HEK293 (cell line): ENCODE data around the gene CCNL1.

Source experiments
- CTCF ChIA-PET: fragments of 350-600 bp; formaldehyde crosslinking; extraction: SDS; loops from one replicate; lab custom pipeline; 2021; ENCODE audit warnings: antibody characterized with exemption; lab: Yijun Ruan, JAX
- POLR2A ChIA-PET: fragments of 300-600 bp; formaldehyde crosslinking; extraction: SDS; loops from one replicate; lab custom pipeline; 2020; ENCODE audit warnings: antibody characterized with exemption, inconsistent platforms; lab: Yijun Ruan, JAX
- H3K27ac ChIP-seq: fragments of 200-500 bp; sonication (Bioruptor generic); 2 replicates; pipeline ENCODE4 v1.5.1; 2014; ENCODE audit warnings: low read depth, low read length, control low read depth, inconsistent platforms; ENCODE audit errors: extremely low read depth
- H3K36me3 ChIP-seq, 2 experiments: fragments of 200-500 bp in 1 of 2; sonication (Bioruptor generic) in 1 of 2; 1 replicate in 1 of 2; 2 replicates in 1 of 2; pipeline ENCODE4 v1.5.1; 2014 to 2017; ENCODE audit warnings: inconsistent platforms in 2 of 2, low read length in 2 of 2; ENCODE audit not compliant: control insufficient read depth in 2 of 2, insufficient read depth in 1 of 2
- H3K4me1 ChIP-seq: fragments of 200-500 bp; sonication (Bioruptor generic); 2 replicates; pipeline ENCODE4 v1.5.1; 2014; ENCODE audit warnings: mild to moderate bottlenecking, low read length, inconsistent platforms; ENCODE audit not compliant: control insufficient read depth, insufficient read depth
- H3K4me3 ChIP-seq: 2 replicates; pipeline ENCODE4 v1.5.1; 2011; ENCODE audit warnings: low read depth, mild to moderate bottlenecking, control low read depth, low read length, moderate library complexity
- H3K9me3 ChIP-seq: fragments of 200-500 bp; sonication (Bioruptor generic); 2 replicates; pipeline ENCODE4 v1.5.1; 2014; ENCODE audit warnings: low read depth, low read length, inconsistent platforms; ENCODE audit not compliant: control insufficient read depth, insufficient read depth
- PRDM1 ChIP-seq: fragments of 450-650 bp; formaldehyde crosslinking; IDR thresholded peaks from 2 replicates; pipeline ENCODE4; 2016; ENCODE audit warnings: missing biosample characterization, missing genetic modification characterization
- SALL2 ChIP-seq: fragments of 450-650 bp; formaldehyde crosslinking; IDR thresholded peaks from 2 replicates; pipeline ENCODE4 v1.5.0; 2017; ENCODE audit warnings: missing biosample characterization, mild to moderate bottlenecking, missing genetic modification characterization, borderline replicate concordance
- SP7 ChIP-seq: fragments of 450-650 bp; formaldehyde crosslinking; IDR thresholded peaks from 2 replicates; pipeline ENCODE4 v1.5.1; 2016; ENCODE audit warnings: missing biosample characterization, missing genetic modification characterization
- ZBTB17 ChIP-seq: fragments of 450-650 bp; formaldehyde crosslinking; IDR thresholded peaks from 2 replicates; pipeline ENCODE4 v1.5.1; 2016; ENCODE audit warnings: missing biosample characterization, missing genetic modification characterization
- ZBTB8A ChIP-seq: fragments of 450-650 bp; formaldehyde crosslinking; IDR thresholded peaks from 2 replicates; pipeline ENCODE4 v1.5.1; 2016; ENCODE audit warnings: missing biosample characterization, missing genetic modification characterization
- ZFHX2 ChIP-seq: fragments of 450-650 bp; formaldehyde crosslinking; conservative IDR thresholded peaks from 2 replicates; pipeline ENCODE4 v1.5.1; 2016; ENCODE audit warnings: missing biosample characterization, missing genetic modification characterization
- ZNF202 ChIP-seq: fragments of 450-650 bp; formaldehyde crosslinking; IDR thresholded peaks from 2 replicates; pipeline ENCODE4 v1.5.1; 2016; ENCODE audit warnings: missing biosample characterization, missing genetic modification characterization, borderline replicate concordance
- ZNF394 ChIP-seq: fragments of 450-650 bp; formaldehyde crosslinking; IDR thresholded peaks from 2 replicates; pipeline ENCODE4 v1.5.1; 2016; ENCODE audit warnings: missing biosample characterization, missing genetic modification characterization, mild to moderate bottlenecking, moderate library complexity, borderline replicate concordance
- ZNF571 ChIP-seq: fragments of 450-650 bp; formaldehyde crosslinking; IDR thresholded peaks from 2 replicates; pipeline ENCODE4 v1.5.0; 2017; ENCODE audit warnings: missing biosample characterization, missing genetic modification characterization
- ZNF585B ChIP-seq: fragments of 450-650 bp; formaldehyde crosslinking; IDR thresholded peaks from 2 replicates; pipeline ENCODE4 v1.5.1; 2016; ENCODE audit warnings: missing biosample characterization, missing genetic modification characterization
- ZNF658 ChIP-seq: fragments of 450-650 bp; formaldehyde crosslinking; IDR thresholded peaks from 2 replicates; pipeline ENCODE4; 2016; ENCODE audit warnings: missing biosample characterization, missing genetic modification characterization
- ZNF777 ChIP-seq: fragments of 450-650 bp; formaldehyde crosslinking; IDR thresholded peaks from 2 replicates; pipeline ENCODE4 v1.5.1; 2017; ENCODE audit warnings: missing biosample characterization, missing genetic modification characterization, borderline replicate concordance
- TF ChIP-seq, protein P1 (sequence below): fragments of 450-650 bp; formaldehyde crosslinking; IDR thresholded peaks from 2 replicates; pipeline ENCODE4 v1.5.1; 2016; ENCODE audit warnings: missing biosample characterization, missing genetic modification characterization
- TF ChIP-seq, protein P2 (sequence below): fragments of 450-650 bp; formaldehyde crosslinking; IDR thresholded peaks from 2 replicates; pipeline ENCODE4 v1.5.1; 2016; ENCODE audit warnings: missing biosample characterization, missing genetic modification characterization, low read depth
- TF ChIP-seq, protein P3 (sequence below): IDR thresholded peaks from 2 replicates; pipeline ENCODE4 v1.6.1; 2011; ENCODE audit warnings: mild to moderate bottlenecking, low read depth, low read length, borderline replicate concordance
- TF ChIP-seq, protein P4 (sequence below): fragments of 450-650 bp; formaldehyde crosslinking; IDR thresholded peaks from 2 replicates; pipeline ENCODE4; 2016; ENCODE audit warnings: missing biosample characterization, missing genetic modification characterization
- TF ChIP-seq, protein P5 (sequence below): fragments of 450-650 bp; formaldehyde crosslinking; IDR thresholded peaks from 2 replicates; pipeline ENCODE4 v1.5.1; 2017; ENCODE audit warnings: missing biosample characterization, mild to moderate bottlenecking, missing genetic modification characterization, moderate library complexity
- TF ChIP-seq, protein P6 (sequence below): fragments of 450-650 bp; formaldehyde crosslinking; IDR thresholded peaks from 2 replicates; pipeline ENCODE4 v1.5.1; 2016; ENCODE audit warnings: missing biosample characterization, missing genetic modification characterization

The CCNL1 gene

DNA sequence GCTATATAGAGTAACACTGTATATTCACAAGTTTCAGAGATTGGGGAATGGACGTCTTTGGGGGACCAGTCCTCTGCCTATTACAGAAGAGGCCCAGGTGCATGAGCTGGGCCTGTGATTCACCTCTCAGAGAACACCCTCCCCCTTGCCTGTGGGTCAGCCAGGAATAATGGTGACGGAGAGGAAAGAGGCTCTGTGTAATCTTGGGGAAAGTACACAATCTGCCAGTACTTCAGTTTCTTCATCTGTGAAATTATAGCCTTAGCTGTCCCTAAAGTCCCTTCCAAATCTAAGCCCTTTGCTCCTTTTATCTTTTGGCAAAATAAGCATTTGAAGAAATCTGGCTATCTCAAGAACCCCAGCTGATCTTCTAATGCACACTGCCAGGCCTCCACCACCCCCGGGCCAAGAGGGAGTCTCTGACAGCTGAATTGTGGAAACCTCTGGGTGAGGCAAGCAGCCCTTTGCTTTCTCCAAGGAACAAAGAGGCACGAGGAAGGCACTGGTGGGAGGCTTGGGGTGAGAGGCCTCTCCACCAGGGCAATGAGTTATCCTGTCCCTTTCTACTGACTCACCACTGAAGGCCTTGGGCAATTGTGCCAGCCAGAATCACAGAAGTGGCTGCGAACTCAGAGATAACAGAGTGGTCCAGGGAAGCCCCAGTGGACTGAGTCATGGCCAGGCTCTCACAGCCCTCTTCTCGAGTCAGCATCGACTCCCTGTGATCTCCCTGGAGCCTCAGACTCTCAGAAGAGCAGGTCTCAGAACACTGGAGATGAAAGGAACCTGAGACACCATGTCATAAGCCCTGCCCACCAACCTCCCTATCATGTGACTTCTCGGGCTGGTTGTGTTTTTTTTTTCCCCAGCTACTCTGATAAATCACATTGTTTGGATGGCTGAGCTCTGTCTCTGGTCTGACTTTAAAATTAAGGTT lies 31.8 kb downstream of the CCNL1 start:
- H3K27ac ChIP-seq, result no peak overlapping the region; the same call in 1 of the 2 replicates
- peak; percentile 27; the same call in 1 of the 2 replicates for TF ChIP-seq ZFHX2
- TF ChIP-seq PRDM1 (tag by site-specific recombination), result peak; percentile 77
- peak; percentile 26; the same call in 1 of the 2 replicates for TF ChIP-seq ZNF394 (tag by site-specific recombination)
- TF ChIP-seq ZBTB17, result peak; percentile 64
- TF ChIP-seq, protein P1, sequence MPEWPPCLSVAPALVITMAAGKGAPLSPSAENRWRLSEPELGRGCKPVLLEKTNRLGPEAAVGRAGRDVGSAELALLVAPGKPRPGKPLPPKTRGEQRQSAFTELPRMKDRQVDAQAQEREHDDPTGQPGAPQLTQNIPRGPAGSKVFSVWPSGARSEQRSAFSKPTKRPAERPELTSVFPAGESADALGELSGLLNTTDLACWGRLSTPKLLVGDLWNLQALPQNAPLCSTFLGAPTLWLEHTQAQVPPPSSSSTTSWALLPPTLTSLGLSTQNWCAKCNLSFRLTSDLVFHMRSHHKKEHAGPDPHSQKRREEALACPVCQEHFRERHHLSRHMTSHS (tag by site-specific recombination), result no peak
- no peak for TF ChIP-seq ZNF585B (tag by site-specific recombination)
- peak; percentile 36; the same call in 1 of the 2 replicates for TF ChIP-seq SP7 (tag by site-specific recombination)
- H3K36me3 ChIP-seq, result no peaks in the 10 kb centered on the region
- H3K9me3 ChIP-seq, result no peaks in the 10 kb centered on the region
- ChIA-PET POLR2A (interaction anchor here (0.7 to 1.1 kb wide), 2 partner anchors 17 to 39 kb away, joined by 3 to 5 read pairs; no protein-coding TSS in a partner anchor), CTCF (interaction anchor here (0.9 to 4.3 kb wide), 2 partner anchors 9 to 593 kb away, joined by 3 to 16 read pairs; no protein-coding TSS in a partner anchor)
- H3K4me1 ChIP-seq, result no peaks in the 10 kb centered on the region
- H3K4me3 ChIP-seq, result no peak overlapping the region

DNA sequence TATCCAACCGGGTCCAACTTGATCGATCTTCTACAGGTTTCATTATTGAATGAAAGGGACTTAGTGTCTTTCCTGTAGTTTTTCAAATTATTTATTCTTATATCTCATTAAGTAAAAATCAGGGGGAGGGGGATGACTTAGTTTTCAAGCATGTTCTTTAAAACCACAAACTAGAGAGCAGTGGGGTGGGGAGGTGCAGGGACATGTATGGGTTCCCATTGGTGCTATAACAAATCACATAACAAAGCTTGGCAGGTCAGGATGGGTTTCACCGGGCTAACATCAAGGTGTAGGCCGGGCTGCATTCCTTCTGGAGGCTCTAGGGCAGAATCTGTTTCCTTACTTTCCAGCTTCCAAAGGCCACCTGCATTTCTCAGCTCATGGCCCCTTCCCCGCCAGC lies 32.7 kb downstream of the CCNL1 start:
- Histone ChIP-seq H3K27ac (no peak overlapping the region), H3K4me1 (no peaks in the 10 kb centered on the region), H3K36me3 (no peaks in the 10 kb centered on the region), H3K4me3 (no peak overlapping the region), H3K9me3 (no peaks in the 10 kb centered on the region)
- ChIA-PET CTCF (interaction anchor here (0.5 to 4.3 kb wide), 3 partner anchors 10 to 620 kb away, joined by 3 to 16 read pairs (median 3); no protein-coding TSS in a partner anchor), POLR2A (interaction anchor here (2.7 kb wide), 1 partner anchor 38 kb away, joined by 9 read pairs; no protein-coding TSS in a partner anchor)
- TF ChIP-seq ZNF571 (tag by site-specific recombination), result no peak
- TF ChIP-seq, protein P2, sequence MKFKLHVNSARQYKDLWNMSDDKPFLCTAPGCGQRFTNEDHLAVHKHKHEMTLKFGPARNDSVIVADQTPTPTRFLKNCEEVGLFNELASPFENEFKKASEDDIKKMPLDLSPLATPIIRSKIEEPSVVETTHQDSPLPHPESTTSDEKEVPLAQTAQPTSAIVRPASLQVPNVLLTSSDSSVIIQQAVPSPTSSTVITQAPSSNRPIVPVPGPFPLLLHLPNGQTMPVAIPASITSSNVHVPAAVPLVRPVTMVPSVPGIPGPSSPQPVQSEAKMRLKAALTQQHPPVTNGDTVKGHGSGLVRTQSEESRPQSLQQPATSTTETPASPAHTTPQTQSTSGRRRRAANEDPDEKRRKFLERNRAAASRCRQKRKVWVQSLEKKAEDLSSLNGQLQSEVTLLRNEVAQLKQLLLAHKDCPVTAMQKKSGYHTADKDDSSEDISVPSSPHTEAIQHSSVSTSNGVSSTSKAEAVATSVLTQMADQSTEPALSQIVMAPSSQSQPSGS (tag by site-specific recombination), result no peak
- TF ChIP-seq ZNF658 (tag by site-specific recombination), result no peak
- TF ChIP-seq ZNF202, result no peak
- TF ChIP-seq, protein P3, sequence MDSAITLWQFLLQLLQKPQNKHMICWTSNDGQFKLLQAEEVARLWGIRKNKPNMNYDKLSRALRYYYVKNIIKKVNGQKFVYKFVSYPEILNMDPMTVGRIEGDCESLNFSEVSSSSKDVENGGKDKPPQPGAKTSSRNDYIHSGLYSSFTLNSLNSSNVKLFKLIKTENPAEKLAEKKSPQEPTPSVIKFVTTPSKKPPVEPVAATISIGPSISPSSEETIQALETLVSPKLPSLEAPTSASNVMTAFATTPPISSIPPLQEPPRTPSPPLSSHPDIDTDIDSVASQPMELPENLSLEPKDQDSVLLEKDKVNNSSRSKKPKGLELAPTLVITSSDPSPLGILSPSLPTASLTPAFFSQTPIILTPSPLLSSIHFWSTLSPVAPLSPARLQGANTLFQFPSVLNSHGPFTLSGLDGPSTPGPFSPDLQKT, result no peak
- TF ChIP-seq, protein P4, sequence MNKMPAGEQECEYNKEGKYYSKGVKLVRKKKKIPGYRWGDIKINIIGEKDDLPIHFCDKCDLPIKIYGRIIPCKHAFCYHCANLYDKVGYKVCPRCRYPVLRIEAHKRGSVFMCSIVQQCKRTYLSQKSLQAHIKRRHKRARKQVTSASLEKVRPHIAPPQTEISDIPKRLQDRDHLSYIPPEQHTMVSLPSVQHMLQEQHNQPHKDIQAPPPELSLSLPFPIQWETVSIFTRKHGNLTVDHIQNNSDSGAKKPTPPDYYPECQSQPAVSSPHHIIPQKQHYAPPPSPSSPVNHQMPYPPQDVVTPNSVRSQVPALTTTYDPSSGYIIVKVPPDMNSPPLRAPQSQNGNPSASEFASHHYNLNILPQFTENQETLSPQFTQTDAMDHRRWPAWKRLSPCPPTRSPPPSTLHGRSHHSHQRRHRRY (tag by site-specific recombination), result no peak
- TF ChIP-seq, protein P5, sequence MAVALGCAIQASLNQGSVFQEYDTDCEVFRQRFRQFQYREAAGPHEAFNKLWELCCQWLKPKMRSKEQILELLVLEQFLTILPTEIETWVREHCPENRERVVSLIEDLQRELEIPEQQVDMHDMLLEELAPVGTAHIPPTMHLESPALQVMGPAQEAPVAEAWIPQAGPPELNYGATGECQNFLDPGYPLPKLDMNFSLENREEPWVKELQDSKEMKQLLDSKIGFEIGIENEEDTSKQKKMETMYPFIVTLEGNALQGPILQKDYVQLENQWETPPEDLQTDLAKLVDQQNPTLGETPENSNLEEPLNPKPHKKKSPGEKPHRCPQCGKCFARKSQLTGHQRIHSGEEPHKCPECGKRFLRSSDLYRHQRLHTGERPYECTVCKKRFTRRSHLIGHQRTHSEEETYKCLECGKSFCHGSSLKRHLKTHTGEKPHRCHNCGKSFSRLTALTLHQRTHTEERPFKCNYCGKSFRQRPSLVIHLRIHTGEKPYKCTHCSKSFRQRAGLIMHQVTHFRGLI, result no peak
- no peak for TF ChIP-seq ZNF777
- TF ChIP-seq ZBTB8A, result no peak
- TF ChIP-seq, protein P6, sequence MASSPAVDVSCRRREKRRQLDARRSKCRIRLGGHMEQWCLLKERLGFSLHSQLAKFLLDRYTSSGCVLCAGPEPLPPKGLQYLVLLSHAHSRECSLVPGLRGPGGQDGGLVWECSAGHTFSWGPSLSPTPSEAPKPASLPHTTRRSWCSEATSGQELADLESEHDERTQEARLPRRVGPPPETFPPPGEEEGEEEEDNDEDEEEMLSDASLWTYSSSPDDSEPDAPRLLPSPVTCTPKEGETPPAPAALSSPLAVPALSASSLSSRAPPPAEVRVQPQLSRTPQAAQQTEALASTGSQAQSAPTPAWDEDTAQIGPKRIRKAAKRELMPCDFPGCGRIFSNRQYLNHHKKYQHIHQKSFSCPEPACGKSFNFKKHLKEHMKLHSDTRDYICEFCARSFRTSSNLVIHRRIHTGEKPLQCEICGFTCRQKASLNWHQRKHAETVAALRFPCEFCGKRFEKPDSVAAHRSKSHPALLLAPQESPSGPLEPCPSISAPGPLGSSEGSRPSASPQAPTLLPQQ (tag by site-specific recombination), result no peak
- no peak for TF ChIP-seq SALL2 (tag by site-specific recombination)
